ENCODE data around the gene CAMK1.

GRCh38 chr3:9731206-9732079 lies 38.3 kb downstream of the CAMK1 start, which contains the start of gene BRPF1:
- TF ChIP-seq CTCF (IDR thresholded peaks at IDR 0.05) (no peak), REST (IDR thresholded peaks at IDR 0.05; ENCODE audit: insufficient read depth in 1 of 2, low read depth in 2 of 2, low read length in 1 of 2) (no peak), SIN3A (IDR thresholded peaks at IDR 0.05; ENCODE audit: borderline replicate concordance, insufficient read depth, low read depth, low read length) (0 out of 2 replicates have a peak, but pooled peaks have one; percentile 47), POLR2AphosphoS5 (IDR thresholded peaks at IDR 0.05; ENCODE audit: low read depth, low read length) (no peak)

All from Panc1 (cell line).